Progenitor cell of endocrine pancreas (in vitro differentiated cells): ENCODE measurements around the gene HPCAL1. TPM values are rescaled to one million over a fixed set of nuclear protein-coding genes. Genes with fewer than 3 reads are reported as not detected.

ENCODE experiments used
- DNase-seq: peaks from one replicate; pipeline ENCODE4 v3.0.0; 2021; ENCODE audit warnings: low spot score; ENCODE audit not compliant: unreplicated experiment
- H3K27ac Mint-ChIP-seq: 2 replicates; pipeline ENCODE4 v1.8.0; 2021; ENCODE audit warnings: mild to moderate bottlenecking, moderate library complexity, mixed read lengths
- H3K27me3 Mint-ChIP-seq: 2 replicates; pipeline ENCODE4 v1.8.0; 2021; ENCODE audit warnings: mixed read lengths
- H3K36me3 Mint-ChIP-seq: 2 replicates; pipeline ENCODE4 v1.8.0; 2022; ENCODE audit warnings: mixed read lengths; ENCODE audit not compliant: insufficient read depth
- H3K4me1 Mint-ChIP-seq: 2 replicates; pipeline ENCODE4 v1.8.0; 2021; ENCODE audit warnings: low read depth, mixed read lengths
- H3K4me3 Mint-ChIP-seq: 2 replicates; pipeline ENCODE4 v1.8.0; 2021; ENCODE audit warnings: low read depth, mild to moderate bottlenecking, moderate library complexity, mixed read lengths
- H3K9me3 Mint-ChIP-seq: 2 replicates; pipeline ENCODE4 v1.8.0; 2021; ENCODE audit warnings: low read depth, mixed read lengths
- CTCF ChIP-seq: fragments of 200-600 bp; sonication (generic); IDR thresholded peaks from one replicate; pipeline ENCODE4 v1.5.0; 2021; ENCODE audit warnings: antibody characterized with exemption, mild to moderate bottlenecking; ENCODE audit not compliant: unreplicated experiment
- total RNA-seq: library from RNA; stranded (reverse); gene quantifications from 2 replicates; pipeline ENCODE4 v1.2.1, GENCODE V29; 2021

HPCAL1 gene
- total RNA-seq, 1 donor from 2014 or later = 16.5 TPM

DNA sequence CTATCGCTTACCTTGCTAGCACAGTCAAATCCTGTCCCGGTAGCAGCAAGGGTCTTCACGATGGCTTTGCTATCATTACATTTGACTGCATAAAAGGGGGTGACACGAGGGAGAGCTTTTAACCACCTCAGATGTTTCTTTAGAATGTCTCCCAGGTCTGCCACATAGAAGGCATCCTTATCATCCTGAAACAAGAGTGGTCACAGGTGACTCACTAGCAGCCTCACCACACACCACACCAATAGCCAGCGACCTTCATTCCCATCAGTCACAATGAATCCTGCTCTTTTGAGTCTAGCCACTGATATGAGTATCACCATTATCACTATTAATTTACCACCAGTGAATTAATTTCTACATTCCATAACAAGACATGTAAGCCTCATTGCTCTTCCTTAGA is 141.8 kb downstream of the HPCAL1 start:
- TF ChIP-seq CTCF = no peak
- Mint-ChIP-seq H3K9me3 (no peaks in the 10 kb centered on the region), H3K27ac (no peak overlapping the region), H3K27me3 (no peaks in the 10 kb centered on the region), H3K4me1 (peaks cover 13% of the 10 kb centered on the region), H3K4me3 (no peak overlapping the region), H3K36me3 (peaks cover 35% of the 10 kb centered on the region)
- DNase-seq = no peak

DNA sequence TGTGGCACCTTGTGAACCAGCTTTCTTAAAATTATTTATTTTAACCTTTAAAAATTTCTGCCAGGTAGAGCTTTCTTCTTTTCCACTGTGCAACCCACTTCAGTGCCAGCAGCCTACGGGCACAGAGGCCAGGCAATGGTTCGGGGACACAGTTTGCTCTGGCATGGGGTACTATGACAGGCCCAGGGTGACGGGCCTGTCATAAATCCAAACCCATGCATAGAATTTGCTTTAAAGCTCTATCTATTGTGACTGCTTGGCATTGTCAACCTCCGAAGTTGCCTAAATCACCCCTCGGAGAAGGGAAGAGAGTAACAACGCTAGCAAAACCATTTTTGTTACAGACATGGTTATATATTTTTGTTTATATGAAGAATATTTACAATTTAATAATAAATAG is 143.9 kb downstream of the HPCAL1 start:
- Mint-ChIP-seq H3K4me1 (peaks cover 13% of the 10 kb centered on the region), H3K4me3 (peak overlapping the region; percentile 80), H3K27ac (no peak overlapping the region), H3K27me3 (peaks cover 6% of the 10 kb centered on the region), H3K36me3 (peaks cover 23% of the 10 kb centered on the region), H3K9me3 (no peaks in the 10 kb centered on the region)
- TF ChIP-seq CTCF = no peak
- no peak for DNase-seq

DNA sequence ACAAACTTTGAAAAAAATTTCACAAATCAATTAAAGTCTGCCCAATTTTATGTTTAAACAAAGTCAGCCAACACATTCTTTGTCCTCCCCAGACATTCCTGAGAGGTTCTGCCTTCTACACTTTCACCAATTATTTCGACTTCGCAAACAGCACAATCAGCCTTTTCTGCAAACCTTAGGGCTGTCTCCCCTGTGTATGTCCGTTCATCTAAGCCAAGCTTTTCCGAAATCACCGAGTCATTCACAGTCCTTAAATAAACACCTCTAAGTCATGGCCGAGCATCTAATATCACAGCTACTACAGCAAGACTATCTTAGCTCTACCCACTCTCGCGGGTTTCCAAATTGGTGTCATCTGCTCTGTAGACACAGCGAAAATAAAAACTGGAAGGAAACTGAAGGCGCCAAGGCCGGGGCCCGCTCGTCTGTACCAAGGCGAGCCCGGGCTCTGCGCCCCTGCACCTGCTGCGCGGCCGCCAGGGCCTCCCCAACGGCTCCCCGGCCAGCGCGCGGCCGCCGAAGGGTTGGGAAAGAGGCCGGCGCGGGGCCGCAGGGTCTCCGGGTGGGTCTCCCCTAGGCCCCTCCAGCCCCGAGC is 144.7 kb downstream of the HPCAL1 start:
- Mint-ChIP-seq H3K4me1 (peaks cover 13% of the 10 kb centered on the region), H3K27ac (peak overlapping the region; percentile 96), H3K4me3 (peak overlapping the region; percentile 80), H3K36me3 (peaks cover 17% of the 10 kb centered on the region), H3K27me3 (peaks cover 9% of the 10 kb centered on the region), H3K9me3 (no peaks in the 10 kb centered on the region)
- TF ChIP-seq CTCF = no peak
- peak; percentile 29 for DNase-seq

DNA sequence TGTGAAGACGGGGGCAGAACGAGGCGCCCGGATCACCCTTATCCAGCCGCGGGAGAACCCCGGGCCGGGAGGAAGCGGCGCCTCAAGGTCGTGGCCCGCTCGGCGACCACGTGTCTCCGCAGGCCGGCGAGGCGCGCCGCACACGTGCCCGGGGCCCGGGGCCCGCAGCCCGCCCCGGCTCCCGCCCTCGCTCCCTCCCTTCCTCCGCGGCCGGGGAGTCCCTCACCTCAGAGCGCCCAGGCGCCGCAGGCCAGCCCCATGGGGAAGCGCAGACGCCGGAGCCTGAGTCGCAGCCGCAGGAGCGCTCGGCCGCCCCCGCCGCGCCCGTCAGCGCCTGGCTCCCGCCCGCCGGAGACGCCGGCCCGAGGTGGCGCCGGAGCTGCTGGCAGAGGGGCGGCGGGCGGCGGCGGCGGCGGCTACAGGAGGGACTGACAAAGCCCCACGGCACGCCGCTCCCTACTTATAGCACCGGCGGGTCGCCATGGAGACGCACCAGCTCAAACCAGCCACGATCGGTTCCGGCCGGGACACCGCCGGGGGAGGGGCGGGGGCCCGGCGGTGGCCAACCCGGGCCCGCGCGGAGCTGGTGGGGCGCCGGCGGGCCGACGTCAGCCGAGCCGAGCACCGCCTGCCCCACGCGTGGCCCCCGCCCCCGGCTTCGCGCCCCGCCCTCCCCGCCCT is 145.3 kb downstream of the HPCAL1 start, which contains the start of gene ODC1:
ODC1 (minus strand) TSS at position 433 of the 681 bp plus-strand sequence. CDS start 3,295 bp downstream, outside the sequence.
- Mint-ChIP-seq H3K4me1 (peaks cover 13% of the 10 kb centered on the region), H3K9me3 (no peaks in the 10 kb centered on the region), H3K36me3 (peaks cover 15% of the 10 kb centered on the region), H3K4me3 (peak within 1 kb of the TSS; percentile 80), H3K27me3 (peaks cover 10% of the 10 kb centered on the region), H3K27ac (peak within 1 kb of the TSS; percentile 96)
- TF ChIP-seq CTCF = no peak
- peak; percentile 99 for DNase-seq

- peaks cover 11% of the 10 kb centered on the region for H3K36me3 Mint-ChIP-seq
- peaks cover 21% of the 10 kb centered on the region for H3K4me1 Mint-ChIP-seq
- peaks cover 13% of the 10 kb centered on the region for H3K27me3 Mint-ChIP-seq
- peak overlapping the region; percentile 56 for H3K27ac Mint-ChIP-seq
- H3K9me3 Mint-ChIP-seq = no peaks in the 10 kb centered on the region
- peak; percentile 25 for TF ChIP-seq CTCF
- H3K4me3 Mint-ChIP-seq = peak overlapping the region; percentile 53
- DNase-seq = peak; percentile 90
Observed at GRCh38 chr2:10448576-10449485, 146.1 kb downstream of the HPCAL1 start.
